Hematopoietic multipotent progenitor cell treated with erythropoietin and hydrocortisone succinate and interleukin-3 and kit ligand, for 17 days (in vitro differentiated cells): ENCODE data around the gene FAM50A.
A peak's percentile ranks its signal among the peaks of the same experiment; 100 is the strongest.

Source experiments
- DNase-seq: peaks from one replicate; pipeline ENCODE4 v3.0.0-alpha.2; 2015; ENCODE audit warnings: low spot score

Gene FAM50A

DNA sequence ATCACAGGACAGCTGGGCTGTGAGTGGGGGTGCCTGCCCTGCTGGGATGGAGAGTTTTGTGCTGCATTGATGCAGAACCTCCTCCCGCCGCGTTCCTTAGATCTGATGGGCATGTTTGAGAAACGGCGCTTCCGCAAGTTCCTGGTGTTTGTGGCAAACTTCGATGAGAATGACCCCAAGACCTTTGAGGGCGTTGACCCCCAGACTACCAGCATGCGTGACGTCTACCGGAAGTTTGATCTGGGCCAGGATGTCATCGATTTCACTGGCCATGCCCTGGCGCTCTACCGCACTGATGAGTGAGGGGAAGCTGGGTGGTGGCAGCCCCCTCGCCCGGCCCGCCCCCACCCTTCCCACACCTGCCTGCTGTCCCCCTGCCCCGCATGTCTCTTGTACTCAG is 4.1 kb upstream of the FAM50A start:
- no peak for DNase-seq

DNA sequence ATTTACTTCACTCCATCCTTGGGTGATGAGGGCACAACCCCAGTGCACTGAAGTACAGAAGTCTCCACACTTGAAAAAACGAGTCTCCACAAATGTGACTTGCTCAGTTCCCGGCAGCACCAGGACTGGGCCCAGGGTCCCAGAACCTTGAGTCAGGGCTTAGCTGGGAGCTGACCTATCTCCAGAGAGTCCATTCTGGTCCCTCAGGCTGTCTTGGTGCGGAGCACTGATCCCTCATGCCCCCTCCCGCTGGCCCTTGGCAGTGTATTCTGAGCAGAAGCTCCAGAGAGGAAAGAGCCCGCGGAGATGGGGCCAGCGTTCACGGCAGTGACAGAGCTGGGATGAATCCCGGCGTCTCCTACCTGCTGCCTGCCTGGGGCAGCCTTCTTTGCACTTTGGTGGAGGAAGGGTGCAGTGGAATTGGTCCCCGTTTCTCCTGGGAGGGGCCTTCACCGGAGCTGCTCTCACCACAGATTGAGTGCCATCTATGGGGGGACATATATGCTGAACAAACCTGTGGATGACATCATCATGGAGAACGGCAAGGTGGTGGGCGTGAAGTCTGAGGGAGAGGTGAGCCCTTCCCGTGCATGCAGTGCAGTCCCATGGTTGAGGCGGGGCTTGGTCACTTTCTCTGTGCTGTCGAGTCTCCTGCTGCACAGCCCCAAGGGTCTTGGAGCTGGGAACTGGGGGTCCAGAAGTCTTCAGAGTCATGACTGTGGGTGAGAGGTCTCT is 3.2 kb upstream of the FAM50A start:
- DNase-seq: no peak

- DNase-seq: no peak
These were observed 2.4 kb upstream of the FAM50A start for GRCh38 chrX:154441564-154441963.

DNA sequence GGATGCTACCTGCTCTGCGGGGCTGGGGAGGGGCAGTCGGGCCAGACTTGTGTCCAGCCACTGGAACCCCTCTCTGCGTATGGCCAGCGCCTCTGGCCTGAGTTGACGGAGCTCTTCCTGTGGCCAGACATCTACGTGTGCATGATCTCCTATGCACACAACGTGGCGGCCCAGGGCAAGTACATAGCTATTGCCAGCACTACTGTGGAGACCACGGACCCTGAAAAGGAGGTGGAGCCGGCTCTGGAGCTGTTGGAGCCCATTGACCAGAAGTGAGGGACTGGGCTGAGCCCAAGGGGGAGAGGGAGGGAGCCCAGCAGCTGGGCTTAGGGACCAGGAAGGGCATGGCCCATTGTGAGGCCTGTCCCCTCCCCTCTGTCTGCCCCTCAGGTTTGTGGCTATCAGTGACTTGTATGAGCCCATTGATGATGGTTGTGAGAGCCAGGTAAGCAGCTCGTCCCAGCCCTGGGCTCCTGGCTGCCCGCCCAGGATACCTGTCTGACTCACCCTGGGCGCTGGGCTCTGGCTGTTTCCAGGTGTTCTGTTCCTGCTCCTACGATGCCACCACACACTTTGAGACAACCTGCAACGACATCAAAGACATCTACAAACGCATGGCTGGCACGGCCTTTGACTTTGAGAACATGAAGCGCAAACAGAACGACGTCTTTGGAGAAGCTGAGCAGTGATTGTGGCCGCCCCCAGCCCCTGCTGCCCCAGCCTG is 1.8 kb upstream of the FAM50A start:
- DNase-seq: no peak

DNA sequence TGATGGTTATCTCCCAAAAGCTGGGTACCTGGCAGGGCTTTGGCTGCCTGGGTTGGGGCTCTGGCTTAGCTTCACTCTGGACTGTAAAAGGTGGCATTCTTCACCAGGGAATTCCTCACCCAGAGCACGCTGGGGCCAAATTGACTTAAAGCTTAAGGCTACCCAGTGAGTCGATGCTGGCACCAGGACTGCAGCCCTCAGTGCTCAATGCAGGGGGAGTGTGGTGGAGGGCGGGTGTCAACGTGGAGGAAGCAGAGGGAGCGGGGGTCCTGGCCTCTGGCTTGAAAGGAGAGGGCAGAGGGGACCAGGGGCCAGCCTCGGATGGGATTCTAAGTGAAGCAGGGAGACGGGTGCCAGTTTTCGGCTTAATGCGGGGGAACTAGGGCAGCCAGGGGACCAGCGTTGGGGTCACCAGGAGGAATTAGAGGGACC is 446 bp upstream of the FAM50A start:
- no peak for DNase-seq

- no peak for DNase-seq
These were observed 860 bp downstream of the FAM50A start for GRCh38 chrX:154444755-154445246.

GRCh38 chrX:154445776-154446175 is 1.8 kb downstream of the FAM50A start:
- DNase-seq: no peak

DNA sequence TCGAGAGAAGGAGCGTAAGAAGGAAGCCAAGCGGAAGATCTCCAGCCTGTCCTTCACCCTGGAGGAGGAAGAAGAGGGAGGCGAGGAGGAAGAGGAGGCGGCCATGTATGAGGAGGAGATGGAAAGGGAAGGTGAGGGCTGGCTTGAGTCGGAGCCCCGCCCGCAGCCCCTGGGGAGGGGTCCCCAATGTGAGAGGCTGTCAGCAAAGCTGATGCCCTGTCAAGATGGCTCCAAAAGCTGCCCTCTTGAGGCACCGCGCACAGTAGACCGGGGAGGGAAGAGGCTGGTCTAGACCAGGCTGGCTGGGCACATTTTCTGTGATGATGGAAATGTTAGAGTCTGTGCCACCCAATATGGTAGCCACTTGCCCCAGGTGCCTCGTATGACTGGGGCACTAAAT is 2.5 kb downstream of the FAM50A start:
- DNase-seq: no peak

- DNase-seq: no peak
These were observed 4.5 kb downstream of the FAM50A start for GRCh38 chrX:154448484-154448883.

DNA sequence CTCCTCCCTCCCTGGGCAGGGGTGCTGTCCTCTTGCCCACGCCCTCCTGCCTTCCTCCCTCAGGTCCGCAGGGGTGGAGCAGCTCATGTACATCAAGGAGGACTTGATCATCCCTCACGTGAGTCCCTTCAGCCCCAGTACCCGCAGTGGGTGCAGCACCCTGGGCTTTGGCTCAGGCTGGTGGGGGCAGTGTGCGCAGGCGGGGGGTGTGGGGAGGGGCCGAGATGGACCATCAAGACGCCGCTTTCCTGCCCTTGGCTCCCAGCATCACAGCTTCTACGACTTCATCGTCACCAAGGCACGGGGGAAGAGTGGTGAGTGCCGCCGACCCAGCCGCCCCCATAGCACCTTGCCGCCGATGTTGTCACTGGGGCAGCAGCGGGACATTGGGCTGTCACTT is 5.7 kb downstream of the FAM50A start:
- DNase-seq: no peak

- DNase-seq: no peak
These were observed 6.4 kb downstream of the FAM50A start for GRCh38 chrX:154450312-154450711.

DNA sequence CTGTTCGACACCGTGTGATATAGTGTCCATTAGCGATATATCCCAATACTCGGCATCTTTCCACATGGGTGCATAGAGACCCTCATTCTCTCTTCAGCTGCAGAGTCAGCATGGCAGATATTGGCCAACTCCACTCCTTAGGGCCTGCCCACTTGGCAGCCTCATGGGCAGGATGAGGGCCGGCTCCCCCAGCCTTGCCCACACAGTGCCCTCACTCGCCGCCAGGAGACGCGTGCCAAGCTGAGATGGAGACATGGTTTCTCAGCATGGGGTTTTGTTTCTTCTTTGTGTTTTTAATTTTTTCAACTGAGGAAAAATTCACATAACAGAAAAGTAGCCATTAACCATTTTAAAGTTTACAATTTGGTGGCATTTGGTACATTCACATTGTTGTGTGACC is 8.9 kb downstream of the FAM50A start:
- DNase-seq: no peak

DNA sequence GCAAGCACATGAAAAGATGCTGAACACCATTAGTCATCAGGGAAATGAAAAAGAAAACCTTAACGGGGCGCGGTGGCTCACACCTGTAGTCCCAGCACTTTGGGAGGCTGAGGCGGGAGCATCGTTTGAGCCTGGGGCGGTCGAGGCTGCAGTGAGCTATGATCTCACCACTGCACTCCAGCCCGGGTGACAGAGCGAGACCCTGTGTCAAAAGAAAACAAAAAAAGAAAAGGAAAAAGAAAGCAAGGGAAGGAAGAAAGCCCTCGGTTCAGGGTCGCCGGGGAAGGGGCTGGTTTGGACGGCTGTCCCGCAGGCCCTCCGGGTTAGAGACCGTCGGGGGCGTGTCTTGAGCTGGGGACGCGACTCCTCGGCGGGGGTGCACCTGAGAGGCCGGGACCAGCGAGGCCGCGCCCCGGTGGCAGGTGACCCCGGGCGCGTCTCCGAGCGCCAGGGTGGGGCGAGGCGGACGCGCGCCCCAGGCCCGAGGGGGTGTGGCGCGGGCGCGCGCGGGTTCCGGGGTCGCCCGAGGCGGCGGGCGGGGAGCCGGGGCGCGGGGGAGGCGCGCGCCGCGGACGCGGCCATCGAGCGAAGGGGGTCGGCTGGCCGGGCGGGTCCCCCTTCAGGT is 13.7 kb downstream of the FAM50A start:
- no peak for DNase-seq

DNA sequence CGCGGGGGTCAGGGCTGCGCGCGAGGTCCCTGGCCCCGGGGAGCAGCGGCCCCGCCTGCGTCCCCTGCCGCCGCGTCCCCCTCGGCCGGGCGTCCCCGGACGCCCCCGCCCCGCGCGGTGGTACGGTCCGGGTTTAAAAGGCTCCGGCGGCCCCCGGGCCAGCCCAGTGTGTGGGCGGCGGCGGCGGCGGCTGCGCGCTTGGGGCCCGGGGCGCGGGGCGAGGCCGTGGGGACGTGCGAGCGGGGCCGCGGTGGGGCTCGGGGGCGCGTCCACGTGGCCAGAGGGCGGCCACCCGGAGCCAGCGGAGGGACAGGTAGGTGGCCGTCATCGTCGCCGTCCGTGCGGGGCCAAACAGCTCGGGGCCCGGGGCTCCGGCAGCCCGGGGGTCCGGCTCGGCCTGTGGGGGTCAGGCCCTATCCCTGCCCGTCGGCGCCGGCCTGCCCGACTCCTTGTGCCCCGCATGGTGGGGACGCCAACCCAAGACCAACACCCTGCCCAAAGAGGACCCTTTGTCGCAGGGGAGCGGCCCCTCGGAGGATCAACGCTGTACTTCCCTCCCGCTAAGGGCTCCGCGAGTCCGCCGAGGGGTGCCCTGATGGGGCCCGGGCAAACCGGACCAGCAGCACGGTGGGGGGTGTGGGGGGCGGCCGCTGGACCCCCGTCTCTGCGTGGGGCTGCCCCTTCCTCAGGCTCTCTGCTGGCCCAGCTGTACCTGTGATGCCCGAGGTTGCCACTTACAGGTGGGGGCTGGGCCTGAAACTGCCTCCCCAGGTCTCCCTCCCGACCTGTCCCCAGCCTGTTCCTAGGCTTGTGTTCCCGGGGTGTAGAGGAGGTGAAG is 14.4 kb downstream of the FAM50A start, which contains the start of gene PLXNA3:
Gene PLXNA3, plus strand, starts transcription at position 166 of the 838 bp plus-strand sequence. CDS start 1,903 bp downstream, outside the sequence.
- DNase-seq: no peak

DNA sequence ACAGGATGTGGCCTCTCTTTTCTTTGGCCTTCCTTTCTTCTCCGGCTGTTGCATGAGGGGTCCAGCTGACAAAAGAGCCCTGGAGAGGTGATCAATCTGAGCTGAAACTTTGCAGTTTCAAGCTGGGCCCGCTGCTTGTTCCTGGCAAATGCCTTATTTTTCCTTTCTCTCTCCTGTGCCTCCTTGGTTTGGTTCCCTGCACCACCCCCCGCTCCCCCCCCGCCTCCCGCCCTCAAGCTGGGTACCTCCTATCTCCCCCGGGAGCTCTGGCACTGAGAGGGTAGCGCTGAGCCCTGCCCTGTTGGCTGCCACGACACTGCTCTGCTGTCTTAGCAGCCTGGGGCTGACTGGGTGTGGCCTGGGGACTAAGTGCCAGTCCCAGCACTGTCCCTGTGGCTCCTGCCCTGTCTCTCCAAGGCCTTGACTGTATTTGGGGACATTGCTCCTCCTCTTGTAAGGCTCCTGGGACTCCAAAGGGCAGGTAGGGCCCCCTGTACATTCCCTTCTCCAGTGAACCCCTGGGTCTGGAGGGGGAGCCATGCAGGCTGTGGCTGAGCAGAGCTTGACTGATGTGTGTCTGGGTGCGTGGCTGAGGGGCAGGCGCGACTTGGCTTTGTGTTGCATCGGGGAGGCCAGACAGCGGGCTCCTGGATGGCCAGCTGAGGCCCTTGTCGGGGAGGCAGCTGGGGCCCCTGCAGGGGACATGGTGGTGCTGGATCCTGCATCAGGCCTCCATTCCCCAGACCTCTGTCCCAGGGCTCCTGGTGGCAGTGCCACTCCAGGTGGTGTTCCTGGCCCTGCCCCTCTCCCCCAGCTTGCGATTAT is 15.2 kb downstream of the FAM50A start:
- peak; percentile 46 for DNase-seq

DNA sequence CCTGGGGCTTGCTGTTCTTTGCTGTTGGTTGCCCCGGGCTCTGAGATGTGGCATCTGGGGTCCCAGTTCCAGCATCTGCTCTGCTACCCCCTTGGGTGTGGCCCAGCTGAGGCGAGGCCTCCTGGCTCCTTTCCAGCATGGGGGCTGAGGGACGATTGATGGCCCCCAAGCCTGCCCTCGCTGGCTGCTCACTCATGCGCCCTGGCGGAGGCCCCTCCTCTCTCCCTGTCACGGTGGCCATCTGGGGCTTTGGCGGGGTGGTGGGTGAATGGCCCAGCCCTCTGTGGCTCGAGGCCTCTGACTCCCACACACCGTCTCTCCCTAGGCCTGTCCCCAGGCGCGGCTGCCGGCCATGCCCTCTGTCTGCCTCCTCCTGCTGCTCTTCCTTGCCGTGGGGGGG is 15.9 kb downstream of the FAM50A start:
- DNase-seq: no peak

GRCh38 chrX:154460326-154460725 is 16.4 kb downstream of the FAM50A start:
- no peak for DNase-seq

DNA sequence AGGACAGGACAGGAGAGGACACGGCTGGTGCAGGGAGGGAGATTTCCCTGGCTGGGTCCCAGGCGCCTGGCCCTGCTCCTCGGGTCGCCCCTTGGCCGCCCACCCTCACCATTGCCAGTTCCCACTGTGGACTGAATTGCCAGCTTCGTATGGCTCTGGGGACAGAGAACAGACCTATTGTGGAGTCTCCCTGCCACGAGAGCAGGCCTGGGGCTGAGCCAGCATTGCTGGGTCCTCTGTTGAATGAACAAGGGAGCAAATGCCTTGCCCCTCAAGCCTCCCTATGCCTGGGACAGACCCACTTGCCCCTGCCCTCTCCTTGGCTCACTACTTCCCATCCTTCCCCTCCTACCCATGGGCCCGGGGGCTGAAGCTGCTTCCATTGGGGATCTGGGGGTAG is 18.5 kb downstream of the FAM50A start:
- no peak for DNase-seq

- DNase-seq: no peak
These were observed 19.8 kb downstream of the FAM50A start for GRCh38 chrX:154463611-154464220.

- no peak for DNase-seq
These were observed 20.9 kb downstream of the FAM50A start for GRCh38 chrX:154464806-154465365.
